Gastrocnemius medialis (tissue), 4 donors: ENCODE results near the gene AFAP1L2. TPM values are rescaled to one million over a fixed set of nuclear protein-coding genes. Genes with fewer than 3 reads are reported as not detected.

Source experiments
- ATAC-seq, 2 donors: fragments of 150-250 bp; one replicate each; pipeline ENCODE4 v1.9.1; 2016
- DNase-seq, 2 donors: peaks; one replicate each; pipeline ENCODE4 v3.0.0-alpha.2; 2019
- H3K27ac ChIP-seq, 4 donors: fragments of 200-600 bp; sonication (generic); 1 replicate in 1 of 4; 2 replicates in 3 of 4; pipeline ENCODE4 v1.5.1; 2016 to 2018; ENCODE audit warnings: mild to moderate bottlenecking in 2 of 4, moderate library complexity in 1 of 4
- H3K27me3 ChIP-seq, 3 donors: fragments of 200-600 bp; sonication (generic) in 2 of 3; 1 replicate in 1 of 3; 2 replicates in 2 of 3; pipeline versions ENCODE4 v1.5.1 to v1.6.0; 2016 to 2019; ENCODE audit warnings: mild to moderate bottlenecking in 1 of 3, moderate library complexity in 1 of 3
- H3K36me3 ChIP-seq, 2 donors: fragments of 200-600 bp; sonication (generic) in 1 of 2; one replicate each; pipeline ENCODE4 v1.5.1; 2017 to 2018
- H3K4me1 ChIP-seq, 2 donors: fragments of 200-600 bp; sonication (generic) in 1 of 2; one replicate each; pipeline ENCODE4 v1.5.1; 2016 to 2017; ENCODE audit warnings: mild to moderate bottlenecking in 2 of 2
- H3K4me3 ChIP-seq, 4 donors: fragments of 200-600 bp; sonication (generic) in 3 of 4; 1 replicate in 1 of 4; 2 replicates in 3 of 4; pipeline ENCODE4 v1.5.1; 2016 to 2019; ENCODE audit warnings: mild to moderate bottlenecking in 2 of 4
- H3K9me3 ChIP-seq, 3 donors: fragments of 200-600 bp; sonication (generic) in 2 of 3; 1 replicate in 1 of 3; 2 replicates in 2 of 3; pipeline ENCODE4 v1.5.1; 2016 to 2019
- POLR2A ChIP-seq, 2 donors: fragments of 450-650 bp; IDR thresholded peaks; one replicate each; pipeline ENCODE4 v1.6.1; 2017; ENCODE audit warnings: antibody characterized with exemption in 2 of 2, mild to moderate bottlenecking in 2 of 2, moderate library complexity in 2 of 2
- in situ Hi-C, 4 donors: fragments of 200-750 bp; cut with MboI; loops; one replicate each; pipeline versions ENCODE4 v1.15.0 to v1.8.0; 2017; ENCODE audit warnings: low sequenced_read_pairs in 4 of 4
- intact Hi-C: fragments of 100-400 bp; cut with DNase I; formaldehyde crosslinking; loops from one replicate; pipeline ENCODE4 v1.15.1; 2023; ENCODE audit warnings: low total_unique reads
- total RNA-seq, 4 donors: library from RNA; depleted of rRNA; stranded (reverse); fragments of >200 nt; gene quantifications; one replicate each; pipeline versions ENCODE4 v1.1.0 to v1.2.3, GENCODE V29; 2016
- TF ChIP-seq, protein P1 (sequence below), 5 experiments: fragments of 450-650 bp in 3 of 5; fragments of 200-600 bp in 2 of 5; sonication (generic) in 2 of 5; IDR thresholded peaks in 4 of 5; conservative IDR thresholded peaks in 1 of 5; 1 replicate in 4 of 5; 2 replicates in 1 of 5; pipeline ENCODE4 v1.5.1; 2016 to 2019; ENCODE audit warnings: antibody characterized with exemption in 5 of 5, mild to moderate bottlenecking in 3 of 5, moderate library complexity in 3 of 5

The AFAP1L2 gene
- total RNA-seq, 4 donors from 2014 or later: 1.3 to 3.5 (median 2.1) TPM

DNA sequence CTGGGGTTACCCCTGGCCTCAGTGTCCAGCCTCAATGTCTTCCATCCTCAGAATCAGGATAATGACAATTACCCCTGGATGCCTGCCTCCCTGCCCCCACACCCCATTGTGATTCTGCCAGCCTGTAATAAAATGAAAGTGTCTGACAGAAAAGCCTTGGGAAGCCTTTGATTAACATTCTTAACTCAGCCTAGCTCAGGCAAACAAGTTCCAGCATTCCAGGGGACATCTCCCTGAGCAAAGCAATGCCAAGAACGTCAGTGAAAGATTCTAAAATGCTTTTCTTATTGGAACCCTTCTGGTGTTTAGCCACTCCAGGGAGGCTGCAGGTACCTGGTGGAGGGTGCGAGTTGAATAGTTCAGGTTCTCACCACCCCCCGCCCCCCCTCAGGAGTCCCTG lies 18.7 kb downstream of the AFAP1L2 start:
- H3K27ac ChIP-seq: no peak overlapping the region
- intact Hi-C loops (no loop called here), in situ Hi-C loops (no loop called here)
- TF ChIP-seq, protein P1, sequence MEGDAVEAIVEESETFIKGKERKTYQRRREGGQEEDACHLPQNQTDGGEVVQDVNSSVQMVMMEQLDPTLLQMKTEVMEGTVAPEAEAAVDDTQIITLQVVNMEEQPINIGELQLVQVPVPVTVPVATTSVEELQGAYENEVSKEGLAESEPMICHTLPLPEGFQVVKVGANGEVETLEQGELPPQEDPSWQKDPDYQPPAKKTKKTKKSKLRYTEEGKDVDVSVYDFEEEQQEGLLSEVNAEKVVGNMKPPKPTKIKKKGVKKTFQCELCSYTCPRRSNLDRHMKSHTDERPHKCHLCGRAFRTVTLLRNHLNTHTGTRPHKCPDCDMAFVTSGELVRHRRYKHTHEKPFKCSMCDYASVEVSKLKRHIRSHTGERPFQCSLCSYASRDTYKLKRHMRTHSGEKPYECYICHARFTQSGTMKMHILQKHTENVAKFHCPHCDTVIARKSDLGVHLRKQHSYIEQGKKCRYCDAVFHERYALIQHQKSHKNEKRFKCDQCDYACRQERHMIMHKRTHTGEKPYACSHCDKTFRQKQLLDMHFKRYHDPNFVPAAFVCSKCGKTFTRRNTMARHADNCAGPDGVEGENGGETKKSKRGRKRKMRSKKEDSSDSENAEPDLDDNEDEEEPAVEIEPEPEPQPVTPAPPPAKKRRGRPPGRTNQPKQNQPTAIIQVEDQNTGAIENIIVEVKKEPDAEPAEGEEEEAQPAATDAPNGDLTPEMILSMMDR (IDR thresholded peaks at IDR 0.05 in 4 of 5, conservative IDR thresholded peaks at IDR 0.05 in 1 of 5): no peak
- TF ChIP-seq POLR2A (IDR thresholded peaks at IDR 0.05): no peak
- H3K4me3 ChIP-seq: no peak overlapping the region
- no peaks in the 10 kb centered on the region for H3K9me3 ChIP-seq
- no peak for DNase-seq
- no peaks in the 10 kb centered on the region for H3K36me3 ChIP-seq
- H3K4me1 ChIP-seq: peaks cover 2 to 5% of the 10 kb centered on the region in 2 donors
- no peak for ATAC-seq
- no peaks in the 10 kb centered on the region for H3K27me3 ChIP-seq

DNA sequence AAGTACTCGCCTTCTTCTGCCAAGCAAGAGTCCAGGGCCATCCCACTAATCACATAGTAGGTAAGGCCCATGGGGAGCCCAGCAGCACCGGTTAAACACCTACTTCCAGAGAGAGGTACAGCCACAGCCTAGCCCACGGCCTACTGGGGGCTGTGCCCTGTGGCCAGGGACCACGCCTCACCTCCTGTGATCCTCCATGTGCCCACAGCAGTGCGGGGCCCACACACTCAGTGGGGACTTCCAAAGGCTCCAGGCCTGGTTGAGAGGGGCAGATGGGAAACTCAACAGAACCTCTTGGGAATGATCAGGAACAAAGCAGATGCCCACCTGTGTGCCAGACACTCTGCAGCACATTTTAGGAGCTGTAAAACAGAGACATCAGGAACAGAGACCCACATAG lies 19.7 kb downstream of the AFAP1L2 start:
- no peak for TF ChIP-seq POLR2A (IDR thresholded peaks at IDR 0.05)
- TF ChIP-seq, protein P1 (IDR thresholded peaks at IDR 0.05 in 4 of 5, conservative IDR thresholded peaks at IDR 0.05 in 1 of 5): no peak
- no peaks in the 10 kb centered on the region for H3K9me3 ChIP-seq
- no peak for ATAC-seq
- no peak overlapping the region for H3K27ac ChIP-seq
- H3K4me3 ChIP-seq: no peak overlapping the region
- intact Hi-C loops: no loop called here
- peaks cover 2 to 5% of the 10 kb centered on the region in 2 donors for H3K4me1 ChIP-seq
- H3K27me3 ChIP-seq: no peaks in the 10 kb centered on the region
- no peak for DNase-seq
- in situ Hi-C loops: no loop called here
- H3K36me3 ChIP-seq: no peaks in the 10 kb centered on the region

DNA sequence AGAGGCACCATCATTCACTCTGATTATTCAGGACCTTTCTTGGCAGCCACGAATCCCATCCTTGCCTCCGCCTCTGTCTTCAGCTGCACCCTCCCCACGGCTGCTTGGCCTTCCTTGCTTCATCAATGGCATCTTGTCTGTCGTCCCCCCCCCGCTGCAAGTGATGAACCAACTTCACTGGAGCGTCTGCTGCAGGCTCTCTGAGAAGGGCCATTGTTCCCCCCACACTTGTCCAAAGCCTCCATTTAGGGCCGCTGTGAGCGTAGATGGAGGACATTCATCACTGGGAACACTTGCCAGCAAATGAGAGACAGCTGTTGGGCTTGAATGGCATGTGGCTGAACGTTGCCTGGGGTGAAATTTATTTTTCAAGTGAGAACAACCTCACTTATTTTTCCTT lies 20.1 kb downstream of the AFAP1L2 start:
- Histone ChIP-seq H3K27ac (no peak overlapping the region), H3K4me1 (peaks cover under 1 to 2% of the 10 kb centered on the region in 2 donors), H3K36me3 (no peaks in the 10 kb centered on the region), H3K9me3 (no peaks in the 10 kb centered on the region), H3K27me3 (no peaks in the 10 kb centered on the region), H3K4me3 (no peak overlapping the region)
- ATAC-seq (no peak), DNase-seq (no peak)
- intact Hi-C loops: no loop called here
- no peak for TF ChIP-seq POLR2A (IDR thresholded peaks at IDR 0.05)
- TF ChIP-seq, protein P1 (IDR thresholded peaks at IDR 0.05 in 4 of 5, conservative IDR thresholded peaks at IDR 0.05 in 1 of 5): no peak
- in situ Hi-C loops: no loop called here

DNA sequence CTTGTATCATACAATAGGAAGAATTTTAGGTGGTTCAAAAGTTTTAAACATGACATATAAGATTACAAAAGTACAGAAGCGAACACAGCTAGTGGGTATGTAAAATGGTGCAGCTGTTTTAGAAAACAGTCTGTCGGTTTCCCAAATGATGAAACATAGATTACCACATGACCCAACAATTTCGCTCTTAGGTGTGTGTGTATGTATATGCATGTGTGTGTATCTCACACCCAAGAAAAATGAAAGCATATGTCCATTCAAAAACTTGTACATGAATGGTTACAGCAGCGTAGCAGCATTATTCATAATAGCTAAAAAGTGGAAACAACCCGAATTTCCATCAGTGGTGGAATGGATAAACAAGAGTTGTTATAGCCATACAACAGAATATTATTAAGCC lies 23.5 kb downstream of the AFAP1L2 start:
- intact Hi-C loops (no loop called here), in situ Hi-C loops (no loop called here)
- no peaks in the 10 kb centered on the region for H3K27me3 ChIP-seq
- no peak overlapping the region for H3K4me3 ChIP-seq
- no peaks in the 10 kb centered on the region for H3K4me1 ChIP-seq
- H3K27ac ChIP-seq: no peak overlapping the region
- ATAC-seq: no peak
- DNase-seq: no peak
- H3K36me3 ChIP-seq: no peaks in the 10 kb centered on the region
- H3K9me3 ChIP-seq: no peaks in the 10 kb centered on the region
- TF ChIP-seq, protein P1 (IDR thresholded peaks at IDR 0.05 in 4 of 5, conservative IDR thresholded peaks at IDR 0.05 in 1 of 5): no peak
- TF ChIP-seq POLR2A (IDR thresholded peaks at IDR 0.05): no peak

DNA sequence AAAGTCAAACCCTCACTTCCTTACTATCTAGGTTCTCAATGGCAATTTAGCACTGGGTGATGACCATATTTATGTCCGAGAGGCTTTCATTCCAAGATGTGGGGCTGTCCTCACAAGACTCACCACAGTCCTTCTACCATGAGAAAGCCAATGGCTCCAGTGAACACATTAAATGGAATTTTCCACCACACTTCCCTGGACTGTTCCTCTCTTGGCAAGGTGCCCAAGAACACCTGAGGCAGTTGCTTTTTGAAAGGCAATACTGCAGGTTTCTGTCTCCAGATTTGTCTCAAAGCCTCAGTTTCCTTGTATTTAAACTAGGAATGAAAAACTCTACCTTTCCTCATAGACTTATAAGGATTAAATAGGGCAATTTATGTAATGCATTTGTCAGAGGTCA lies 24.2 kb downstream of the AFAP1L2 start:
- no peak overlapping the region for H3K27ac ChIP-seq
- TF ChIP-seq POLR2A (IDR thresholded peaks at IDR 0.05): no peak
- TF ChIP-seq, protein P1 (IDR thresholded peaks at IDR 0.05 in 4 of 5, conservative IDR thresholded peaks at IDR 0.05 in 1 of 5): no peak
- H3K9me3 ChIP-seq: no peaks in the 10 kb centered on the region

More for the DNA sequence above, 24.2 kb downstream of the AFAP1L2 start:
- intact Hi-C loops (no loop called here), in situ Hi-C loops (no loop called here)
- Histone ChIP-seq H3K4me3 (no peak overlapping the region), H3K4me1 (no peaks in the 10 kb centered on the region), H3K27me3 (no peaks in the 10 kb centered on the region), H3K36me3 (no peaks in the 10 kb centered on the region)
- DNase-seq (no peak), ATAC-seq (no peak)
